GM12892 (cell line): ENCODE data around the gene TRNT1.

ENCODE experiments used
- POLR2A ChIP-seq: IDR thresholded peaks from 2 replicates; pipeline ENCODE4 v1.6.1; 2011; ENCODE audit warnings: low read depth, low read length, control low read depth
- POLR2AphosphoS5 ChIP-seq: IDR thresholded peaks from 2 replicates; pipeline ENCODE4 v1.6.1; 2011; ENCODE audit warnings: low read depth, low read length, control low read depth
- TAF1 ChIP-seq: IDR thresholded peaks from 2 replicates; pipeline ENCODE4 v1.6.1; 2011; ENCODE audit warnings: low read depth, mild to moderate bottlenecking, control low read depth, low read length, borderline replicate concordance

DNA sequence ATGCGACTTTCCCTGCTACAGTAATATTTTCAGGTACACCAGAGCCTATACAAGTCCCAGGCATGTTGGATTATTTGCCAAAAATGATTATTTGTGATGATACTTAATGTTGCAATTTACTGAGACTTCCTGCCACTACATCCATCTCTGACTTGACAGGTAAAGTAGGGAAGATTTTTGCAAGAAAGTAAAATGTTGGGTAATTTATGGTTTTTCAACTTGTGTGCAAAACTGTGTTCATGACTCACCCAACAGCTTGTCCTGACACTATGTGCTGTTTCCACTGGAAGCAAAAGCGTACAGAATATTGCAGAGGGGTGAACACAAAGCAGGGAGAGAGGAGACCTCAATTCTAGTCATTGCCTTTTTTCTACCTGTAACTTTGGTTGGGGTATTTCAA is 58.1 kb downstream of the TRNT1 start:
- TF ChIP-seq POLR2A (no peak), POLR2AphosphoS5 (no peak), TAF1 (no peak)
